NCI-H82 treated with DMSO at 0.1 percent for 48 hours (cell line): Measurements from ENCODE around the gene CRTC2.

Source experiments
- DNase-seq: peaks from one replicate; lab custom pipeline; 2025; ENCODE audit not compliant: unreplicated experiment; lab: John Stamatoyannopoulos, UW

Gene CRTC2

GRCh38 chr1:153899509-153899908, 58.9 kb downstream of the CRTC2 start:
- no peak for DNase-seq
